ENCODE data around the gene DHX32. TPM values are rescaled to one million over a fixed set of nuclear protein-coding genes. Genes with fewer than 3 reads are reported as not detected.
"Not testable (repeated sequence)": the region's sequence is repeated elsewhere in the genome, so short reads cannot be mapped to it uniquely, and the experiment has no call there.

DHX32 gene
- total RNA-seq, 2 experiments from 2014 or later: 16.3 to 18.6 TPM

- Mint-ChIP-seq H3K4me3 (no peak overlapping the region), H3K36me3 (no peaks in the 10 kb centered on the region), H3K27me3 (peaks cover 7% of the 10 kb centered on the region), H3K27ac (no peak overlapping the region), H3K4me1 (ENCODE audit: low read depth) (no peaks in the 10 kb centered on the region), H3K9me3 (no peaks in the 10 kb centered on the region)
- intact Hi-C loops (cut with micrococcal nuclease): no loop called here
- no peak for DNase-seq
- POLR2A ChIA-PET: no interaction called here
- CTCF ChIA-PET: no interaction called here
Measured at GRCh38 chr10:125911145-125911544, 30.1 kb upstream of the DHX32 start.

GRCh38 chr10:125909491-125909890, 28.4 kb upstream of the DHX32 start:
- H3K36me3 Mint-ChIP-seq; POLR2A ChIA-PET; H3K27me3 Mint-ChIP-seq; H3K4me3 Mint-ChIP-seq; H3K4me1 Mint-ChIP-seq (ENCODE audit: low read depth); H3K27ac Mint-ChIP-seq; intact Hi-C loops (cut with micrococcal nuclease); H3K9me3 Mint-ChIP-seq; CTCF ChIA-PET; DNase-seq: not testable (repeated sequence)

- POLR2A ChIA-PET; CTCF ChIA-PET; H3K4me3 Mint-ChIP-seq; H3K27ac Mint-ChIP-seq; H3K36me3 Mint-ChIP-seq; intact Hi-C loops (cut with micrococcal nuclease); H3K4me1 Mint-ChIP-seq (ENCODE audit: low read depth); H3K9me3 Mint-ChIP-seq; DNase-seq; H3K27me3 Mint-ChIP-seq: not testable (repeated sequence)
Measured at GRCh38 chr10:125908813-125909212, 27.7 kb upstream of the DHX32 start.

DNA sequence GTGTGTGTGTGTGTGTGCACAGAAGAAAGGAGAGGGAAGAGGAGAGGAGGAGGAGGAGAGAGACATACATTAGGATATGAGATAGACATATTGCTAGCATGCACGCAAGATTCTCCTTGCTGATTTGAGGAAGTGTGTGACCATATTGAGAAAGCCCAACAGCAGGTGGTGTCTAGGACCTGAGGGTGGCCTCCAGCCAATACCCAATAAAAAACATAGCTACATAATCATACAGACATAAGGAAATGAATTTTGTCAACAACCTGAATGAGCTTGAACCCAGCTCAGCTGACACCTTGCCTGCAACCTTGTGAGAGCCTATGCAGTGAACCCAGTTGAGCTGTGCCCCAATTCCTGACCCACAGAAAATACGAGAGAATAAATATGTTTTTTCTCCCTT, 26.5 kb upstream of the DHX32 start:
- intact Hi-C loops (cut with micrococcal nuclease); H3K27me3 Mint-ChIP-seq; H3K4me3 Mint-ChIP-seq; H3K36me3 Mint-ChIP-seq; H3K9me3 Mint-ChIP-seq; POLR2A ChIA-PET; H3K27ac Mint-ChIP-seq; CTCF ChIA-PET; H3K4me1 Mint-ChIP-seq (ENCODE audit: low read depth); DNase-seq: not testable (repeated sequence)

DNA sequence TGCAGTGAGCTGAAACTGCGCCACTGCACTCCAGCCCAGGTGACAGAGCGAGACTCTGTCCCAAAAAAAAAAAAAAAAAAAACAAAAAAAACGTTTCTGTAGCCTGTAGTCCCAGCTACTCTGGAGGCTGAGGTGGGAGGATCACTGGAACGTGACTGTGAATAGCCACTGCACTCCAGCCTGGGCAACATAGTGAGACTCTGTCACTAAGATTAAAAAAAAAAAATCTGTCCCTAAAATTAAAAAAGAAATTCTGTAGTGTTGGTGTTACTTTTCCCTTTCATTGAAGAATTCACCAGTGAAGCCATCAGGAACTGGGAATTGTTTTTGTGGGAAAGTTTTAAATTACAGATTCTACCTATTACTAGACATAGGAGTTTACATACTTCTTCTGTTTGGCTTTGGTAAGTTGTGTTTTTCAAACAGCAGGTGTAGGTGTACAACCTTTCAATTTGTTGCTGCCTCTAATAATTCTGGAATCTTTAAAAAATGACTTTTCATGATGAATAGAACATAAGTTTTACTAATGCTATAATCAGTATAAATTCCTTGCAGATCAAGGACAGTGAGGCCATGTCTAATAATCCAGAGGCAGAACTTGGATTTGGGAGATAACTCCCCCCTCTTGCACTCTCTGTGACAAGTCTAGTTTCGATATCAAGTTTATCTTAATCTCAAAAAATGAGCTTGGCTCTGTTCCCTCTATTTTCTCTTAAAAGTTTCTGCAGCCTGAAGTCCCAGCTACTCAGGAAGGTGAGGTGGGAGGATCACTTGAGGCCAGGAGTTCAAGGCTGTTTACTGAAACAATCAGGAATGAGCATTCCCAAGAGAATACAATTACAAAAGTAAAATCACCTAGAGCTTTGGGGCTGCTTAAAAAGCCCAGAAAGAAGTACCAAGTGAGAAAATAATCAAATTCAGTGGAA, 24.2 kb upstream of the DHX32 start:
- H3K9me3 Mint-ChIP-seq; intact Hi-C loops (cut with micrococcal nuclease); H3K27me3 Mint-ChIP-seq; H3K4me3 Mint-ChIP-seq; CTCF ChIA-PET; H3K36me3 Mint-ChIP-seq; POLR2A ChIA-PET; H3K4me1 Mint-ChIP-seq (ENCODE audit: low read depth); H3K27ac Mint-ChIP-seq; DNase-seq: not testable (repeated sequence)

DNA sequence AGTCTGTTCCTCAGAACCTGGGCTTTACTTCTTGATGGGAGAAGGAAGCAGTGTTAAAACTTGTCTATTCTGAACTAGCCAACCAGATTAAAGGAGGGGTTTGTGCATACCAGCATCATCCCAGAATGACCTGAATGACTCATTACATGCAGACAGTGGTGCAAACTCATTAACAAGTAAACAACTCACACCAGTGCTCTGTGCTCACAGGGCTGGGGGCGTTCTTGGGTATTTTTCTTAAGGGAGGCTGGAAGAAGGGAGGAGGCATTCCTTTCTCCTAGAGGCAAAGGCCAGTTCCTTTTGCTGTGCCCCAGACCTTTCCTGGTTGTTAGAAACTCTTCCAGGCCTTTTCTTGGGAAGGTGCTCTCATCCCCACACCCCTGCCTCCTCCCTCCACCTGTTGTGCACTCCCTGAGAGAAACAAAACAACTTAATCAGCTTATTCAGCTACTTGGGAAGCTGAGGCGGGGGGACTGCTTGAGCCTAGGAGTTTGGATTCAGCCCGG, 22.1 kb upstream of the DHX32 start:
- H3K4me3 Mint-ChIP-seq; H3K36me3 Mint-ChIP-seq; POLR2A ChIA-PET; H3K9me3 Mint-ChIP-seq; H3K27me3 Mint-ChIP-seq; intact Hi-C loops (cut with micrococcal nuclease); H3K4me1 Mint-ChIP-seq (ENCODE audit: low read depth); H3K27ac Mint-ChIP-seq; DNase-seq; CTCF ChIA-PET: not testable (repeated sequence)

DNA sequence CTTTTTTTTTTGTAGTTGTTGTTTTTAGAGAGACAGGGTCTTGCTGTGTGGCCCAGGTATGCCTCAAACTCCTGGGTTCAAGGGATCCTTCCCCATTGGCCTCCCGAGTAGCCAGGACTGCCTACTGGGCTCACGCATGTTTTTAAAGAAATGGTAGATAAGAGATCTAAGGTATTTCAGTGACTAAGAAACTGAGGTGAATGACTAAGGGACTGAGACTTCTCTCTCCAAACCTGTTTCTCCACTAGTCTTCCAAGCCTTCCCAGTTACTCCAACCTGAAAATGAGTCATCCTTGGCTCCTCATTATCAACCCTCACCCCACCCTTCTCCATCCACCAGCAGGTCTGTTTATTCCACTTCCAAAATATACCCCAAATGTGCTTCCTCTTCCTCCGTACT, 19.9 kb upstream of the DHX32 start:
- H3K27ac Mint-ChIP-seq; DNase-seq; POLR2A ChIA-PET; H3K36me3 Mint-ChIP-seq; H3K4me3 Mint-ChIP-seq; CTCF ChIA-PET; H3K4me1 Mint-ChIP-seq (ENCODE audit: low read depth); H3K9me3 Mint-ChIP-seq; intact Hi-C loops (cut with micrococcal nuclease): not testable (repeated sequence)
- peaks cover 16% of the 10 kb centered on the region for H3K27me3 Mint-ChIP-seq

DNA sequence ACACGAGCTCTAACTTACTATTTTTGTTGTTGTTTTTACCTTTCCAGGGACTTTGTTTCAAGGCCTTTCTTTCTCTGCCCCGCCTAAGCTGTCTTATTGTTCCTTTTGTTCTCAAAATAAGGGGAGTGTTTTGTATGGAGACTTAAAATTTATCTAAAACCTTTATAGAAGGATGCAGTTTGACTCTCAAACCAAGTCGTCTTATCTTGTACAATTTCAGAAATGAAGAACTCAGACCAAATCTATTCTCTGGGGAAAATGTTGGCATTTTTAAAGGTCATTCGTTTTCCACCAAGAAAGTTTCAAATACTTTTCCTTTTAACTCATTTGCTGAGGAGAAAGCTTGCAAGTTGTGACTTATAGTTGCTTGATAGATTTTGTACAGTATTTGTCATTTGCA, 16.2 kb upstream of the DHX32 start:
- H3K36me3 Mint-ChIP-seq, H3K27ac Mint-ChIP-seq, POLR2A ChIA-PET, H3K9me3 Mint-ChIP-seq, CTCF ChIA-PET, DNase-seq: not testable (repeated sequence)
- H3K27me3 Mint-ChIP-seq: peaks cover 25% of the 10 kb centered on the region
- H3K4me1 Mint-ChIP-seq (ENCODE audit: low read depth): peaks cover 14% of the 10 kb centered on the region
- peak overlapping the region; percentile 80 for H3K4me3 Mint-ChIP-seq
- intact Hi-C loops (cut with micrococcal nuclease): loop anchor here (2.0 kb wide), 1 partner anchor 75 kb away; the partner anchor contains the start of genes BCCIP and UROS

GRCh38 chr10:125896088-125896934, 15.2 kb upstream of the DHX32 start, which contains the start of gene FANK1:
Gene FANK1 (plus strand): TSS chr10:125896564. CDS start chr10:125896643, 79 bp downstream.
- CTCF ChIA-PET, H3K36me3 Mint-ChIP-seq, POLR2A ChIA-PET, H3K9me3 Mint-ChIP-seq: not testable (repeated sequence)
- Mint-ChIP-seq H3K4me1 (ENCODE audit: low read depth) (peaks cover 14% of the 10 kb centered on the region), H3K27ac (peak within 1 kb of the TSS; percentile 82), H3K27me3 (peaks cover 25% of the 10 kb centered on the region), H3K4me3 (peak within 1 kb of the TSS; percentile 85)
- intact Hi-C loops (cut with micrococcal nuclease): loop anchor here (1.0 to 2.0 kb wide), 2 partner anchors 74 to 177 kb away; partner anchors contain the start of genes BCCIP, EDRF1 and UROS
- peak; percentile 88 for DNase-seq

DNA sequence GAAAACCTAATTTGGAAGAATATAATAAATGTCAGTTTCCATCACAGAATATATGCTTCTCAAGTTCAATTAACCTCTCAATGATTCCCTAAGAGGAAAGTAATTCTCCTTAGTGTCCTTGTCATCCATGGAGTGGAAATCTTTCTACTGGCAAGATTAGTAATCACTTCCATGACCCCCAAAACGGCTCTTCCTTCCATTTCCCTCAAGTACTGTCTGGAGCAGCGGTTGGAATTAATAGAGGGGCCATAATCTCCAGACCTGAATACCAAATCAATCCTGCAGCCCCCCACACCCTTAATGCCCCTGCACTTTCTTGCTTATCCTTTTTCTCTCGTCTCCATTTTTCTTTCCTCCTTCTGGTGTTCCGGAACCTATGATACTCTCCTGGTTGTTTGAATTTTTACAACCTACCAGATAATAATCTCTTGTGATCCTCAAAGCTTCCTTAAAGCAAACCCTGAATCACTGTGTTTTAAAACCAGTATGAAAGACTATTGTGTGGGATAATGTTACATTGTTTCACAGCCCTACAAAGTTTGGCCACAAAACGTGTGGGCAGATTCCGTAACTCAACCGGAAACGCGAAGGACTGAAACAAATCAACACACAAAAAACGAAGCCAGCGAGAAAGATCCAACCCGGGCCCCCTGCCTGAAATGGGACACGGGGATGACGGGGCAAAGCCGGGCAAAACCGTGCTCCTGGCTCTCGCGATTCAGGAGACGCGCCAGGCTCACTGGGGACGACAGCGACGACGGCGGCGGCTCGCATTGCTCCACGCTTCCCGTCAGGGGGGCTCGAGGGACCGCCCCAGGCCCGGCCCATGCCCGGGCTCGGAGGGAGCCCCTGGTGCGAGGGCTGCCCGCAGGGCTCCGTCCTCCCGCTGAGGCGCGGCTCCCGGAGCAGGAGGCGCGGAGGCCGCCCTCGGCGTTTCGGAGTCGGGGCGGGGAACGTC, 14.3 kb upstream of the DHX32 start:
- POLR2A ChIA-PET, H3K36me3 Mint-ChIP-seq, H3K9me3 Mint-ChIP-seq, CTCF ChIA-PET: not testable (repeated sequence)
- peak; percentile 70 for DNase-seq
- Mint-ChIP-seq H3K4me3 (peak overlapping the region; percentile 85), H3K27ac (peak overlapping the region; percentile 82), H3K27me3 (peaks cover 25% of the 10 kb centered on the region), H3K4me1 (ENCODE audit: low read depth) (peaks cover 14% of the 10 kb centered on the region)
- intact Hi-C loops (cut with micrococcal nuclease): loop anchor here (1.0 to 2.0 kb wide), 2 partner anchors 73 to 176 kb away; partner anchors contain the start of genes BCCIP, EDRF1 and UROS

- Mint-ChIP-seq H3K27me3 (peaks cover 21% of the 10 kb centered on the region), H3K4me1 (ENCODE audit: low read depth) (peaks cover 14% of the 10 kb centered on the region)
- DNase-seq; POLR2A ChIA-PET; H3K36me3 Mint-ChIP-seq; CTCF ChIA-PET; H3K27ac Mint-ChIP-seq; H3K4me3 Mint-ChIP-seq; H3K9me3 Mint-ChIP-seq; intact Hi-C loops (cut with micrococcal nuclease): not testable (repeated sequence)
Measured at GRCh38 chr10:125894176-125894575, 13.1 kb upstream of the DHX32 start.

All from activated CD4-positive, alpha-beta memory T cell treated with anti-CD3 and anti-CD28 coated beads for 36 hours (primary cell).